ENCODE data around the gene B4GALT3. TPM values are rescaled to one million over a fixed set of nuclear protein-coding genes. Genes with fewer than 3 reads are reported as not detected.

Gene B4GALT3
- 16.1 and 30.6 TPM in 2 replicates for total RNA-seq

GRCh38 chr1:161177112-161177935 lies at the start of gene B4GALT3:
Gene B4GALT3, minus strand, starts transcription at chr1:161177507. Its CDS starts 1,447 bp downstream, at chr1:161176060.

GRCh38 chr1:161225534-161226319 lies 48.4 kb upstream of the B4GALT3 start, which contains the start of gene TOMM40L:
Gene TOMM40L, plus strand, starts transcription at chr1:161226060. Its CDS starts 430 bp downstream, at chr1:161226490.

GRCh38 chr1:161215076-161215475 lies 37.8 kb upstream of the B4GALT3 start, which contains the start of gene FCER1G:
Gene FCER1G, plus strand, starts transcription at chr1:161215295. Its CDS starts 27 bp downstream, at chr1:161215322.

DNA sequence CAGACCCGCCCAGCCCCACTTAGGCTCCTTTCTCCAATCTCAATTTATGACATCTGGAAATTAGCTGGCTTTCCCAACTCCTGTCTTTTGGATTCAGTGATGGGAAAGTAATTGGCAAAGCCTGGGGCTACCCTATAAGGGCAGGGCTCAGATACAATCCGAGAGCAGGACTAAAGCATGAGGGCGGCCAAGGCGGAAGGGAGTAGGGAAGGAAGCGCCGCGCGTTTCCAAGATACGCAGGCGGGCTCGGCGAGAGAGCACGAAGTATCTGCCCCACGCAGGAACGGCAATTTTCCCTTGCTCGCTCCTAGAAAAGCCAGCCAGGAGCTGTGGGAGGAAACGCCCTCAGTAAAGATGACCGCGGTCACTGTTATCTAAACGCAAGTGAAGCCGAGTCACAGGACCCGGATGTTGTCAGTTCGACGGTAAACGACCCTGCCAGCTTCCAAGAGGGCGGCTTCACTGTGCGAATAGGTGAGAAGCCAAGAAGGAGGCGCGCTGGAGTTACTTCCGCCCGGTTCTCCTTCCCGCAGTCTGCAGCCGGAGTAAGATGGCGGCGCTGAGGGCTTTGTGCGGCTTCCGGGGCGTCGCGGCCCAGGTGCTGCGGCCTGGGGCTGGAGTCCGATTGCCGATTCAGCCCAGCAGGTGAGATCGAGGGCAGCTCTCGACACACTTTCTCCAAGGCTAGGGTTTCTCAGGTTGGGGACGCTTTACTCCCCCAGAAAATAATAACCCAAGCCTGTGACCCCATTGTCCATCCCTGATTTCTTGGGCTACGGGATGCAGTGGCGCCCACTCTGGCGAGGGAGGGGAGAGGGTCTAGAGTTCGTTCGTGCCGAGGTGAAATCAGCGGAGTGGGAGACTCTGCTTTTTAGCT lies 24.8 kb upstream of the B4GALT3 start, which contains the start of gene NDUFS2:
Gene NDUFS2, plus strand, starts transcription at position 532 of the 877 bp plus-strand sequence. Its CDS starts 19 bp downstream, at position 551.

DNA sequence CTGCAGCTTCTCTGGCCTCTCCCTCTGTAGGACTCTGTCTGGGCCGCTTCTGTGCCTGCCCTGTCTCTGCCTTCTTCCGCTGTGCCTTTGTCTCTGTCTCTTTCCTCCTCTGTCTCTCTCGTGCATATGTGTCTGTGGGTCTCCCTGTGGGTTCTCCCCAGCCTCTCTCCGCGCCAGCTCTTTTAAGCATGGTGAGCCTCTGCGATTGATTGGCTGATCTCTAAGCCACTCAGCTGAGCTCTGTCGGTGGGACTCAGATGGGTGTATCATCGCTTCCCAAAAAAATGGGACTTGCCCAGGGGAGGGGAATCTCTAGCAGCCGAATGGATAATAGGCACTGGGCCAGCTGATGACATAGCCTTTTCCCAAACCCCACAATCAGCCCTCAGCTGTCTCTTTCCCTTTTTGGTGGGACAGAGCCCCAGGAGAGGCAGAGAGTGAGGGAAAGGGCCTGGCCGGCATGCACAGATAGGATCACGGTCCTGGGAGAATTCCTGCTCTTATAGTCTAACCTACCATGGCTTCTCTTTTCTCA lies 21.7 kb upstream of the B4GALT3 start, which contains the start of gene ADAMTS4:
Gene ADAMTS4, minus strand, starts transcription at position 158 of the 535 bp plus-strand sequence. CDS start 427 bp downstream, outside the sequence.

DNA sequence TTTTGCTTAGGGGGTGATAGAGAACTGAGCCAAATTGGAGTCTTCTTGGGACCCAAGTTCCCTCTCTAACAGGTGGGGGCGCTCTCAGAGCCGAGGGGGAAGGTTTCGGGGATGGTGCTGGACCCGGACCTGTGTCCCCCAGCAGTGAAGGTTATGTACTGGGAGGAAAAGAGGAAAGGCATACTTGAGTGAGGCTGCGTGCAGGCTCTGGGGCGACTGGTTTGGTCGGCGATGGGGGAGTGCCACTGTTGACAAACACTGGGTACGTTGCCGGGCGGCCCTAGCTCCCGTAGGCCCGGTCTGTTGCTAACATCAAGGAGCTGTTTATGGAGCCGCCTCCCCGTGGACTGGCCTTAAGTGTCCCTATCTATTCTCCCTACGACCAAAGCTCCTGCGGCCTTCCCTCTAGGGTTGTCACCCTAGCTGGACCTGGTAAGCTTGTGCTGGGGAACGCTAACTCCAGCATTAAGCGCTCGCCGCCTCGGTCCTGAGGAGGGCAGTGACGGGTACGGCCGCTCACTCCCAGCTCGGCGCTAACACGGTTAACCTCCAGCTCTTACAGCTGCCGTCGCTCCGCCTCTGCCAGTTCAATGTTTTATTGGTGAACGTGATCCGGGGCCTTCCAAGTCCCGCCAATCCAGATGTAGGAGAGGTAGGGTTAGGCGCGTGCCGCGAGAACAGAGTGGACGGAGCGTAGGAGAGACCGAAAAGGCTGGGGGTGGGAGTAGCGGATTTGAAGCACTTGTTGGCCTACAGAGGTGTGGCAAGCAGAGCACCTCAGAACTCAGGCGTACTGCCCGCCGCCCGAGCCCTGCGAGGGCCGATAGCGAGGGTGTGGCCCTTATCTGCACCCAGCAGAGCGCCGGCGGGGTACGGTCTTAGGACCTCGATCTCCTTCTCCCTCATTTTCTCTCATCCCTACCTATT lies 11.3 kb downstream of the B4GALT3 start, which contains the start of gene PPOX:
Gene PPOX, plus strand, starts transcription at position 685 of the 927 bp plus-strand sequence. CDS start 422 bp downstream, outside the sequence.

DNA sequence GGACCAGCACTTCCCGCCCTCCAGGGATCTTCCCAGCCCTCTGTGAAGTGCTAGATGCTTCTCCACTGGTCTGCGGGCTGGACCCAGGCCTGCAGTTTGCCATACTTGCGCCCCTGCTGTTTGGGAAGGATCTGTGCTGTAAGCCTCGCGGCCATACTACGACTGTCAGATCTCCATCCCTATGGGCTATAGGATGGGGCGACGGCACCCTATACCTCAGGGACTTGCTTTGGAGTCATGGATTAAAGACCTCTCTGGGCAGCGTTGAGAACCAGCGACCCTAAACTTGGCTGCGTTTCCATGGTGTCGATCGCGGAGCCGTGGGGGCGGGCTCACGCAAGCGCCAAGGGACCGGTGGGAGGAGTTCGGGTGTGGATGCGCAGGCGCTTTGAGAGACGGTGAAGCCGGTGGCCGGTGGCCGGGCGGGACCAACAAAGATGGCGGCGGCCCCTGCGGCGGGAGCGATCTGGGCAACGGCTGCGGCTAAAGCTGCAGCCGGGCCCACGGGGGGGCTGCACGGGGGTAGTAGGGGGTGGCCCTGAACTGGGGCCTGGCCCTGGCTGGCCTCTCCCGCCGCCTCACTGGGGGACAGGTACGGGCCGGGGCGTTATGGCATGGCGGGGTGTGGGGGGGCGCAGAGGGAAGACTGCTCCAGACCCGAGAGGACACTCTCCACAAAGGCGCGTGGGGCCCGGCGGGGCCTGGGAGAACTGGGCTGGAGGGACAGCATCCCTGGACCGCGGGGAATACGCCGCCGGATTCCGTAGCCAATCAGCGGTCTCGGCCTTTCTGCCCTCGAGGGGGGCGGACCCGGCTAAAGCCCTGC lies 18.0 kb downstream of the B4GALT3 start, which contains the start of gene USP21:
Gene USP21, plus strand, starts transcription at position 414 of the 826 bp plus-strand sequence. CDS start 1,141 bp downstream, outside the sequence.

GRCh38 chr1:161153682-161154337 lies 23.5 kb downstream of the B4GALT3 start, which contains the start of gene UFC1:
Gene UFC1, plus strand, starts transcription at chr1:161153978. Its CDS starts 20 bp downstream, at chr1:161153998.

DNA sequence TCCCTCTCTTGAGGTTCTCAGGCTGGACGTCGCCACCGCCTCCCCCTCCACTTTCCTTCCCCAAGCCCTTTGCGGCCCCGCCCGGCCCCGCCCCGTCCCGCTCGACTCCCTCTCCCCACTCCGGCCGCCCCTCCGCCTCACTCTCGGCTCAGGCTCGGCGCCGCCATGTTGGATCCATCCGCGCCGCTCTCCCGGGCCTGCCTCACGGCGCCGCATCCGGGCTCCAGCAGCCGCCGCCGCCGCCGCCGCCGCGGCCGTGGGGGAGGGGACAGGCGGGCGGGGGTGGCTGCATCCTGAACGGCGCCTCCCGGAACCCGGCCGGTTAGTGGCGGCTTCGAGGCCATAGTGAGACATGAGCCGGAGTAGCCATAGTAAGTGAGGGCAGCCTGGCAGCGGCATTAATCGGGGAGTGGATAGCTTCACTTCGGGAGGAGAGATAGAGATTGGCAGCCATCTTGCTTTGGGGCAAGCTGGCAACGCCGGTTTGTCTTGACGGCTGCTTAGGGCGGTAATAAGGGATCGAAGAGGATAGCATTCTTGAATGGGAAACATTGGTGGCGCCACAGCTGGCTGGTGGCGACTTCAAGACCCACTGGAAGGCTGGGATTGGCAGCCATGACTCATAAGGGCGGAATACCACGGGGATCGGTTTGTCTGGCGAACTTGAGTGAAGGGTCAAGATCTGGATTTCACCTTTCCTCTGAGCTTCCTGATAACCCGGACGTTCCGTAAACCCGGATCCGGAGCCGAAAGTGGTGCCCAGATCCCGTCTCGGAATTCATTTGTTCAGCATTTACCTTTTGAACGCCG lies 44.7 kb downstream of the B4GALT3 start, which contains the start of gene DEDD:
Gene DEDD, minus strand, starts transcription at position 258 of the 810 bp plus-strand sequence. CDS start 8,205 bp downstream, outside the sequence.

Other genes starting within 250 kb of the B4GALT3 start
- gene ITLN2, start 222.7 kb downstream of the B4GALT3 start, total RNA-seq = 0.21 TPM in 1 of 2 replicates, not detected in the other
- gene F11R, start 156.4 kb downstream of the B4GALT3 start, total RNA-seq = 210 and 292 TPM in 2 replicates
- gene TSTD1, start 138.5 kb downstream of the B4GALT3 start, total RNA-seq = 38.3 and 78.6 TPM in 2 replicates
- gene USF1, start 131.5 kb downstream of the B4GALT3 start, total RNA-seq = 47.0 and 60.1 TPM in 2 replicates
- gene ARHGAP30, start 107.6 kb downstream of the B4GALT3 start, total RNA-seq = 0.43 and 0.68 TPM in 2 replicates
- 81.0 and 91.3 TPM in 2 replicates for gene NECTIN4, start 87.9 kb downstream of the B4GALT3 start, total RNA-seq
- 1.1 and 1.4 TPM in 2 replicates for gene KLHDC9, start 79.1 kb downstream of the B4GALT3 start, total RNA-seq
- gene PFDN2, start 59.5 kb downstream of the B4GALT3 start, total RNA-seq = 88.4 and 180 TPM in 2 replicates
- 30.2 and 45.1 TPM in 2 replicates for gene NIT1, start 59.4 kb downstream of the B4GALT3 start, total RNA-seq
- gene DEDD, start 44.8 kb downstream of the B4GALT3 start, total RNA-seq = 30.1 and 37.2 TPM in 2 replicates
- gene UFC1, start 23.5 kb downstream of the B4GALT3 start, total RNA-seq = 56.7 and 63.3 TPM in 2 replicates
- gene USP21, start 18.0 kb downstream of the B4GALT3 start, total RNA-seq = 6.8 and 10.6 TPM in 2 replicates
- gene PPOX, start 11.1 kb downstream of the B4GALT3 start, total RNA-seq = 7.0 and 11.6 TPM in 2 replicates
- under 0.01 TPM in 2 replicates for gene ADAMTS4, start 21.5 kb upstream of the B4GALT3 start, total RNA-seq
- 115 and 136 TPM in 2 replicates for gene NDUFS2, start 24.9 kb upstream of the B4GALT3 start, total RNA-seq
- gene FCER1G, start 37.8 kb upstream of the B4GALT3 start, total RNA-seq = 0.34 TPM in 1 of 2 replicates, not detected in the other
- not detected in 2 replicates for gene APOA2, start 46.1 kb upstream of the B4GALT3 start, total RNA-seq
- gene TOMM40L, start 48.6 kb upstream of the B4GALT3 start, total RNA-seq = 10.9 and 11.7 TPM in 2 replicates
- not detected in 2 replicates for gene NR1I3, start 60.7 kb upstream of the B4GALT3 start, total RNA-seq
- gene PCP4L1, start 81.2 kb upstream of the B4GALT3 start, total RNA-seq = under 0.01 and 6.0 TPM in 2 replicates
- gene MPZ, start 132.5 kb upstream of the B4GALT3 start, total RNA-seq = under 0.01 and 0.07 TPM in 2 replicates
- gene SDHC, start 136.9 kb upstream of the B4GALT3 start, total RNA-seq = 17.7 and 19.8 TPM in 2 replicates
- gene CFAP126, start 190.4 kb upstream of the B4GALT3 start, total RNA-seq = not detected in 2 replicates

All from nasal cavity respiratory epithelium epithelial cell of viscerocranial mucosa (primary cell).